Stimulated activated CD4-positive, alpha-beta T cell treated with anti-CD3 and anti-CD28 coated beads, Interleukin-2, amount 100 ng/mL, for 48 hours (primary cell): ENCODE measurements around the gene TBL3.

Source experiments
- DNase-seq, 2 donors: peaks; one replicate each; pipeline ENCODE4 v3.0.0-alpha.2; 2020

TBL3 gene

DNA sequence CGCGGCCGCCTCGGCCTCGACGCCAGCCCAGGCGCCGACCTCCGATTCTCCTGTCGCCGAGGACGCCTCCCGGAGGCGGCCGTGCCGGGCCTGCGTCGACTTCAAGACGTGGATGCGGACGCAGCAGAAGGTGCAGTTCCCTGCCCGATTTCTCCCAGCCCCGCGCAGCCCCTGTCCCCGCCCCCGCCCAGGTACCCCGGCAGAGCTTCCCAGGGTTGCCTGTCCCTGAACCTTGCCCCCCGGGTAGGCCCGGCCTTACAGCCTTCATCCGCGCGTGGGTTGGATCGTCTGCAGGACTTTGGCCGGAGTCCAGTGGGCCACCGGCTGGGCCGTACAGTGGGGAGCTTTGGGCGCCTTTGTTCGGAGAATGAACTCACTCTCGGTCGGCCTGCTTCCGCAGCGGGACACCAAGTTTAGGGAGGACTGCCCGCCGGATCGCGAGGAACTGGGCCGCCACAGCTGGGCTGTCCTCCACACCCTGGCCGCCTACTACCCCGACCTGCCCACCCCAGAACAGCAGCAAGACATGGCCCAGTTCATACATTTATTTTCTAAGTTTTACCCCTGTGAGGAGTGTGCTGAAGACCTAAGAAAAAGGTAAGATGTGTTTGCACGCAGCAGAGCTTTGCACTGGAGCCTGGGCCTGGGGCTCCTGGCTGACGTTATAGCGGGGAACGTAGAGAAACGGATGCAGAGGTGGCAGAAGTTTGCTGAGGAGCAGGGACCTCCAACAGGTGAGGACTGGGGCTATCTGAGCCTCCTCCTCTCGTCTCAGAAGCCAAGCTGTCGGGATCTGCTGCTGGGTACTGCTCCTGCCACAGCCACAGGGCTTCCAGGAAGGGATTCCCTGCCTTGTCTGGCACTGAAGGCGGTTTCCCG, 12.7 kb downstream of the TBL3 start:
- no peak for DNase-seq

DNA sequence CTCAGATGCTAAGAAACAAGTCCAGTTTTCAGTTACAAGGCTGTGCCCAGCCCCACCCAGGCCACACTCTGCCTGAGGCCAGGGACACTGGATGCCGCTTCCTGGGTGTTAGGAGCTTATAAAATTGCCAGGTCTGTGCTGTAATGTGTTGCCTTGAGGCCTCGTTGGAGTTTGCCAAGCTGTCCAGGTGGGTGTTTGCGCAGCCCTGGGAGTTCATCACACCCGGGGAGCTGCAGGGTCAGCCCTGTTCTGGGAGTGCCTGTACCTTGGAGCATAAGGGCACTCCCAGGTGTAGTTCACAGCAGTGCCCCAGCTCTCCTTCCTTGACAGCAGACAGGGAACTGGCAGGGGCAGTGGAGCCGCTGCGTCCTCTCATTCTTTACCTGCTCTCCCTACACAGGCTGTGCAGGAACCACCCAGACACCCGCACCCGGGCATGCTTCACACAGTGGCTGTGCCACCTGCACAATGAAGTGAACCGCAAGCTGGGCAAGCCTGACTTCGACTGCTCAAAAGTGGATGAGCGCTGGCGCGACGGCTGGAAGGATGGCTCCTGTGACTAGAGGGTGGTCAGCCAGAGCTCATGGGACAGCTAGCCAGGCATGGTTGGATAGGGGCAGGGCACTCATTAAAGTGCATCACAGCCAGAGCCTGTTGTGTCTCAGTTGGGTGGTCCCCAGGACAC, 13.8 kb downstream of the TBL3 start:
- DNase-seq = no peak

DNA sequence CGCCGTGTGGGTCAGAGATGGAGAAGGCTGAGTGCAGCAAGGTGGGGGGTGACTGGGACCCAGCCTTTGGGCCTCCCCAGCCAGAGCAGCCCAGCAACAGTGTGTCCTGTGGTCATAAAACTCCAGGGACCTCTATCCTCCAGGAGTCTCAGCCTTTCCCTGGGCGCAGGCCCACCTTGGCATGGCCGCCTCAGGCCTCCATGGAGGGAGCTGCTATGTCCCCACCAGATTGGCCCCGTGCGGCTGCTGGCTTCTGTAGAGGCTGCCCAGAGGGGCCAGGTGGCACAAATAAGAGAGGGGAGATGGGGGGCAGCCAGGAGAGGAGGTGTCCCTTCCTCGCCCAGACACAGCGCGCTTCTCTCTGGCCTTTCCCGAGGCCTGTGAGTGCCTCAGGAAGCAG, 15.3 kb downstream of the TBL3 start:
- no peak for DNase-seq

DNA sequence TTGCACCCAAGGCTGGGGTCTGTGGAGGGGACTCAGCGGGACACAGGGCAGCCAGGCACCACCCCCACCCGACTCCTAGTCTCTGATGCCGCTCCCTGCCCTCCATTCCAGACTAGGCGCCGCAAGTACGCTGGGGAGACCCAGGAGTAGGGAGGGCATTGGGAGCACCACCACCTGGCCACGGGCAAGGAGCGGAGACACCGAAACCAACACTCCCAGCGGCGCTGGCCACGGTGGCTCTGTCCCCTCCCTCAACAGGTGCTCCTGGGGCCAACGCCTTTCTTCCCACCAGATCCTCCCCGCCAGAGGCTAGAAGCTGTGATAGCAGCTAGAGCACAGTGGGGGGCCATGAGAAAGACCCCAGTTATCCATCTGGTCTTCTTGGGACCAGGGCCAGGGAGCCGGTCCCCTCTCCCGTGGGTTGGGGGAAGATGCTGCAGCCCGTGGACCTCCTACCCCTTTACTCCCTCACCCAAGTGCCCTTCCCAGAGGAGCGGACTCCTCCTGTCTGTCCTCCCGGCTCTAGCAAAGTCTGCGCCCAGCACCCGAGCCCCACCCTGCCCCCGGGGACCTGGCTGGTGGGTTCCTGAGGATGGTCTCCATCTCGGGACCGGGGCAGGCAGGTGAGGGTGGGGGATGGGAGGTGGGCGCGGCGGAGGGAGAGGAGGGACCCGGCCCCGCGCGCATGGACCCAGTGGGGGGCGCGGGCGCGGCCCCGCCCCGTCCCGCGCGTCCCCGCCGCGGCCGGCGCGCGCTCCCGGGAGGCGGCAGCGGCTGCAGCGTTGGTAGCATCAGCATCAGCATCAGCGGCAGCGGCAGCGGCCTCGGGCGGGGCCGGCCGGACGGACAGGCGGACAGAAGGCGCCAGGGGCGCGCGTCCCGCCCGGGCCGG, 17.6 kb downstream of the TBL3 start, which contains the start of gene SYNGR3:
Gene SYNGR3 (plus strand): TSS at position 762 of the 892 bp plus-strand sequence. CDS start 133 bp downstream, outside the sequence.
- no peak for DNase-seq

DNA sequence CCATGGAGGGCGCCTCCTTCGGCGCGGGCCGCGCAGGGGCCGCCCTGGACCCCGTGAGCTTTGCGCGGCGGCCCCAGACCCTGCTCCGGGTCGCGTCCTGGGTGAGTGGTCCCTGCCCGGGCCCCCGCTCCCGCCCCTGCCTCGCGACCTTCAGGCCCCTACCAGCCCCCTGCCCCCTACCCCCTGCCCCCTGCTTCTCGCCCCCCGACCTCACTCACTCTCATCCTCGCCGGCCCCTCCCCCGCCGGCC, 18.2 kb downstream of the TBL3 start:
- no peak for DNase-seq

DNA sequence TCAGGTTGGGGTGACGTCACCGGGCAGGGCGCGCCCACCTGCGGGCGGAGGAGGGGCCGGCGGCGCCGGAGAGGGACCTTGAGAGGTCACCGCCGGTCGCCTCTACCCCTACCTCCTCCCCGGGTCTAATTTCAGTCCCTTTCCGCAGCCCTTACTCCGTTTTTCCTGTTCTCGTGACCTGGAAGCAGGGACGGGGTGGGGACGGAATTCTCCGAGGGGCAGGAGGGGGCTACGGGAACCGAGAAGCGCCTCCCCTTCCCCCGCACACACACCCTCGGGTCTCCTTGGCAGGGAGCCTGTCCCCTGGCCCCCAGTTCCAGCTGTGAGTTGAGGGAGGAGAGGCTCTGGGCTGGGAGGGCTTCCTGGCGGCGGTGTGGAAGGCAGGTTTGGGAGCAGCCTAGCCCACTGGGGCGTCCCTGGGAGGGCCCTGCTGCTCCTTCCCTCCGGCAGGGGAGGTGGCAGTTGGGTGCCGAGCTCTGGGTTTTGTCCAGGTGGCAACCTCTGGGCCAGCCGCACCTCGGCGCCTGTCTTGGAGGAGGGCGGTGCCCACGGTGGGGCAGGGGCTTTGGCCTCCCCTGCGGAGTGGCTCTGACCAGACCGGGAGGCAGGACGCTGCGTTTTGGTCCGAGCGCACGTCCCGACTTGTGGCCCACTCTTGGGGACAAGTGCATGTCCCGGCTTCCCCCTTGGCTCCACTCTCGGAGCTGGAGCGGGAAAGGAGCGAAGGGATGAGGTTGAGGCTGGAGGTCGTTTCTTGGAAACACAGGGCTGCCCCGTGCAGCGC, 18.7 kb downstream of the TBL3 start:
- no peak for DNase-seq

DNA sequence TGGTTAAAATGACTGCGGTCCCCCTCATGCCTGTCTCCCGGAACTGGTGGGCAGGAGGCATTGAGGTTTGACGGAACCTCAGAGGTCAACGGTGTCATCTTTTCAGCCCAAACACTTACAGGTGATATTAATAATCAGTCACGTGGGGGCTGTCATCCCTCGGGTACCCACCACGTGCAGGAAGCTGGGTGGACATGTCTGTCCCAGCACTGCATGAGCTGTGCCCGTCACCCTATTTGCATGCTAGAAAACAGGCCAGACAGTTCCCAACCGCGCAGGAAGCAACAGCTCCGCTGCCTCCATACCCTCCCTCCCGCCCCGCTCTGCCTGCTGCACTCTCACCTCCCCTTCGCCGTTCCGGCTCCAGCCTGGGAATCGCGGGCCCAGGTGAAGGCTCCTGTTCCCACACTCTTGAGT, 19.3 kb downstream of the TBL3 start:
- no peak for DNase-seq

DNA sequence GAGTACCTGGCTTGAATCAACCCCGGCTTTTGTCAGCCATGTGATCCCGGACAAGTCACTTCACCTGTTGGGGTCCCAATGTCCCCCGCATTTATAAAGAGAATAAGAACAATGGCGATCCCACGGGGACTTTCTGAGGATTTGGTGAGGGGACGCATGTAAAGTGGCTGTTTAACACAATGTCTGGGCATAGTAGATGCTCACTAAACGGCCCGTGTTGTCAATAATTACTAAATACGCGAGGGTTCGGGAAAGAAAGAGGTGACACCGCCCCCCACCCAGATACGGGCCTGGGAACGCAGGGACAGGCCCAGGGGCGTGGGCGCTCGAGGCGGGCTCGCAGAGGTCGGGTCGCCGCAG, 19.7 kb downstream of the TBL3 start:
- no peak for DNase-seq

DNA sequence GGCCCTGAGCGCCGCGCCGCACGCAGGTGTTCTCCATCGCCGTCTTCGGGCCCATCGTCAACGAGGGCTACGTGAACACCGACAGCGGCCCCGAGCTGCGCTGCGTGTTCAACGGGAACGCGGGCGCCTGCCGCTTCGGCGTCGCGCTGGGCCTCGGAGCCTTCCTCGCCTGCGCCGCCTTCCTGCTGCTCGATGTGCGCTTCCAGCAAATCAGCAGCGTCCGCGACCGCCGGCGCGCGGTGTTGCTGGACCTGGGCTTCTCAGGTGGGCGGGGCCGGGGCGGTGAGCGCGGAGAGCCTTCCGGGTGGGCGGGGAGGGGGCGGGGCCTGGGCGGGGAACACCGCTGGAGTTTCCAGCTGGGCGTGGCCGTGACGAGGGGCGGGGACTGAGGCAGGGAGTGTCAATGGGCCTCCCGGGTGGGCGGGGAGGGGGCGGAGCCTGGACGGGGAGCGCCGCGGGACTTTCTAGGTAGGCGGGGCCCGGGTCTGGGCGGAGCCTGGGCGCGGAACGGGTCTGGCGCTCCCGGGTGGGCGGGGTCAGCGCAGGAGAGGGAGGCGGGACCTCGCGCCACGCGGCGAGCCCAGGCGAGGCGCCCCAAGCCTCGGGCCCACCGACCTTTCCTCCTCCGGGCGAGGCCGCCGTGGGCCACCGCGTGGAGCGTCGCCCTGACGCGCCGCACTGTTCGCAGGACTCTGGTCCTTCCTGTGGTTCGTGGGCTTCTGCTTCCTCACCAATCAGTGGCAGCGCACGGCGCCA, 20.3 kb downstream of the TBL3 start:
- peak; percentile 94 to 98 for DNase-seq

DNA sequence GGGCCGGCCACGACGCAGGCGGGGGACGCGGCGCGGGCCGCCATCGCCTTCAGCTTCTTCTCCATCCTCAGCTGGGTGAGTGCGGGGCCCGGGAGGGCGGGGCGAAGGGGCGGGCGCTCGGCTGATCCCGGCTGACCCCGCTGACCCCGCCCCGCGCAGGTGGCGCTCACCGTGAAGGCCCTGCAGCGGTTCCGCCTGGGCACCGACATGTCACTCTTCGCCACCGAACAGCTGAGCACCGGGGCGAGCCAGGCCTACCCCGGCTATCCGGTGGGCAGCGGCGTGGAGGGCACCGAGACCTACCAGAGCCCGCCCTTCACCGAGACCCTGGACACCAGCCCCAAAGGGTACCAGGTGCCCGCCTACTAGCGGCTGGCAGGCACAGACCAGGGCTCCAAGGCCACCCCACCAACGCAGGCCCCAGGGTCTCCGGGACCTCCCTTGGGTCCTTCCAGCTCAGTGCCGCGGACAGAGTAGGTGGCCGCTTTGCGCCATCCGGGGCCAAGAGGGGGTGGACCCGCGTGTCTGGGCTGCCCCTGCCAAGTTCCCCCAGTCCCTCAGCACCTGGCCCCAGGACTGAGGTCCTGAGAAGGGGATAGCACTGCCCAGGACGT, 21.0 kb downstream of the TBL3 start:
- DNase-seq = no peak

DNA sequence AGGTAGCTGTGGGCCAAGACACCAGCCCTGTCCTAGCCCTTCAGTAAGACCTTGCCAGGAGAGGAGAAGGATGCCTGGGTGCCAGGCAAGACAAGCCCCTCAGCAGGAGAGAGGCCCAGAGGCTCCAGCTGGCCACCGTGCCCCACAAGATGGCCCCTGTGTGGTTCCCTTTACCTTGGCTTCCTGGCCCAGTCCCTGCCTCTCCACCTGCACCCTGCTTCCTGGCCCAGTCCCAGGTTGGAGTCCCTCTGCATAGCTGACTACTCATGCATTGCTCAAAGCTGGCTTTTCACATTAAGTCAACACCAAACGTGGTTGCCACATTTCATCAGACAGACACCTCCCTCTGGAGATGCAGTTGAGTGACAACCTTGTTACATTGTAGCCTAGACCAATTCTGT, 21.9 kb downstream of the TBL3 start:
- no peak for DNase-seq

DNA sequence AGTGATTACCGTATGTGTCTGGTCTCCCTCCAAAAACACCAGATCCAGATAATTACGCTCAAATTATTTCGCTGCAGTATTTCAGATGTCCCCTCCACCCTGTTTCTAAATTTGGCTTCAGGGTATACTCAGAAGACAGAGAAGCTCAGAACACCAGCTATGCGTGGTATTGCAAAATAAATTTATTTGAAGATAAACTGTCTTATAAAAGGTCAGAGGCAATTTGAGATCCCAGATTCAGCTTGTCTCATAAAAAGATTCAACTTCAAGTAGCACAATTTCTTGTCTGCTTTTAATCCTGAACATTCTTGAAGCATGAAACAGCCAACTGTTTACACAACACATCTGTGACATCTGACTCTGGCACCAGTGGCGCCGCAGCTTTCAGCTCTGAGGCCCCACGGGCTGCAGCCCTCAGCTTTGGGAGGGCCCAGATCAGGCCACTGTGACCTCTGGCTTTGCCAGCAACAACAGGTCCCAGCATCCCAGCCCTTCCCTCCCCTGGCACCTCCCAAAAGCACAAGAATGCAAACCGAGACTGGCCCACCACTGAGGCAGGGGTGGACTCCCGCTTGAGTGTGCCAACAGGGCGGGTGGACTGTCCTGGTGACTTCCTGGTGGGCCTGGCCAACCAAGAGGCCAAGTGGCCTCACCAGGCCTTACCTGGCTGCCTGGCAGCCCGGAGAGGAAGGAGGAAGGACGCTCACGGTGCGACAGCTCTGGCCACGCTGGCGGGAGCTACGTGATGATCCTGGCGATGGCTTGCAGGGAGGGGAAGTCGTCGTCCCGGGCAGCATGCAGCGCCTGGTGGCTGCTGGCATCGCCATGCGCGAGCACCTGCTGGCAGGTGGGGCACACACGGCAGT, 25.9 kb downstream of the TBL3 start:
- no peak for DNase-seq

DNA sequence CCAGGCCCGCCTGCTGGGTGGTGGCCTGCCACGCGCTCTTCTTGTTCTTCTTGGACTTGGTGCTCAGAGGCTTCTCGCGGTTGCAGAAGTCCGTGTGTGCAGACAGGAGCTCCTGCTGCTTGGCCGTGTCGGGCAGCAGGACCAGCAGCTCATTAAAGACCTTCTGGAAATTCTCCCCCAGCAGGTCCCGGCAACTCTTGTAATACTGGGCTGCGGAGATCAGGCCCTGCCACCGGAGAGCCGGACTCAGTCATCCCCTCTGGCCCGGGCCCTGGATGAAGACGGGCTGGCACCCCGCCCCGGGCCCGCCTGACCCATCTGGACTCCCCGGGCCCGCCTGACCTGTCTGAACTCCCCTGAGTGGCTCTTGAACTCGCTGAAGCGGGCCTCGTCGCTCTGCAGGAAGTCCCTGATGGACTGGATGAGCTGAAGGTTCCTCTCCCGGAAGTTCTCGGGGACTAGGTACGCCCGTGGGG, 26.5 kb downstream of the TBL3 start:
- no peak for DNase-seq

DNA sequence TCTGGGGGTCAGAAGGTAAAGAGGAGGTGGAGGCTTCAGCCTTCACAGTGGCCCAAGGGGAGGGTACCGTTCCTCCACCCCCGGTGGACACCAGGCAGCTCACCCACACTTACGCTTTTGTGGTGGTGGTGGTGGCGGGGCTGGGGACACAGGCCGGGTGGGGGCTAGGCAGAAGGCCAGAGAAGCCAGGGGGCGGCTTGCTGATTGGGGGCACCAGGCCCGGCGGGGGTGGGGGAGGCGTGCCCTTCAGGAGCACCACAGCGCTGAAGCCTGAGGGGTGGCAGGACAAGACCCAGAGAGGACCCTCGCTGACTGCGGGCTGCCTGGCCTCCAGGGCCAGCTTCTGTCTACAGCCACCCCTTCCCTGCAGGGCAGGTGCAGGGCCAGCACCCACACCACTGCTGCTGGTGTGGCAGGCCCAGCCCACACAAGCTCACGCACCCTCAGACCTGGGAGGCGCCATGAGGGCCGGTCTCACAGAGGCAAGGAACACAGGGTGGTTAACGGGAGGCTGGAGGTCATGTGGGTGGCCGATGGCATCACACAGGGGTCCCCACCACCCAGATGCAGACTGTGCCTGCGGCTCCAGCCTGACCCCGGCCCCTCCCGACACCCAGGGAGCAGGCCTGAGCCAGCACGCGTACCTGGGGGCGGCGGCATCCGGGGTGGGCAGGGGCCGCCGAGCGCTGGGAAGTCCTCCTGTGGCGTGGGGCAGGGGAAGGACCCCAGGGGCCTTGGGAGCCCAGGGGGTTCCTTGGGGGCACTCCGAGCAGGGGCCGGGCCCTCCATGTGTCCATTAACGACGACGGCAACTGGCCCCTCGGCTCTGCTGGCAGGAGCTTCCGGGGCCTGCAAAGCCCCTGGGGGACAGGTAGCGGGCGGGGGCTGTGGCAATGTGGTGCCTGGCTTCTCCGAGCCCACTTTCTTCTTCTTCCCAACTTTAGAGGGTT, 27.3 kb downstream of the TBL3 start:
- DNase-seq = no peak

DNA sequence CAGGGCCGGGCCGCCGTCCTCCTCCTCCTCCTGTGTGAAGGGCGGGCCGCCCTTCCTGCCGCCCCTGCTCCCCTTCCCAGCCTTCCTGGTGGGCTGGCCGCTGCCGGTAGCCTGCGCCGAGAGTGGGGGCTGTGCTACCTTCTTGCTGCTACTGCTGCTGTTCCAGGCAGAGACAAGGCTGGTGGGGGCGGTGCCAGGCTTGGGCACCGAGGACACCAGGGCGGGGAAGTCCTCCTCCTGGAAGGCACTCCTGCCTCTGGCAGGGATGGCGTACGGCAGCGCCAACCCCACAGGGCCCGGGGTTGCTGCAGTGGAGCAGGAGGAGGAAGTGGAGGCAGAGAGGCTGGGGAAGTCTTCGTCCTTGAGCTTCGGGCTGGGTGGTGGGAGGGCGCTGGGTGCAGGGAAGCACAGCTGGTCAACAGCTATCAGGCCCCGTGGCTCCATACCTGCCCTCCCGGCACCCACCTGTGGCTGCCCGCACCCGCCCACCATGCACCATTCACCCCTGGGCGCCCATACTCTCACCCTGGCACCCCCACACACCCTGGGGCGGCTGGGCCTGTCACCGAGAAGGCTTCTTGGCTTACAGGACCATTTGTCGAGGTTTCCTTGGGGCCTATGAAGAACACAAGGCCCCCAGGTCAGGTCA, 28.1 kb downstream of the TBL3 start:
- DNase-seq = no peak

DNA sequence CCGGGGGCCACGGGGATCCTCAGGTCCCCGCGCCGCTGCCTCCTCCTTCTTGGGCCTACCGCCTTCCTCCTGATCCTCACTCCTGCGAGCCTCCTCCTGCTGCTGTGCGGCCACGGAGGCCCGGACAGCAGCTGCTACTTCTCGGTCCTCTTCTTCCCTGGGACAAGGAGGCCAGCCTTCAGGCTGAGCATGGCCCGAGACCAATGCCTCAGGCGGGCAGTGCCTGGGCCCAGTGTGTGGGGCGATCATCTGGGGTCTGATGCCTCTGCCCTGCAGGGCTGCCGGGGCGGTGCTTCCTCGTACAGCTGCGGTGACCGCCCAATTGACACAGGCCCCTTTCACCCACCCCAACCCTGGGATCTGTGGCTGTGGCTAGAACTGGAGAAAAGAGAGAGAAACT, 29.2 kb downstream of the TBL3 start:
- no peak for DNase-seq

DNA sequence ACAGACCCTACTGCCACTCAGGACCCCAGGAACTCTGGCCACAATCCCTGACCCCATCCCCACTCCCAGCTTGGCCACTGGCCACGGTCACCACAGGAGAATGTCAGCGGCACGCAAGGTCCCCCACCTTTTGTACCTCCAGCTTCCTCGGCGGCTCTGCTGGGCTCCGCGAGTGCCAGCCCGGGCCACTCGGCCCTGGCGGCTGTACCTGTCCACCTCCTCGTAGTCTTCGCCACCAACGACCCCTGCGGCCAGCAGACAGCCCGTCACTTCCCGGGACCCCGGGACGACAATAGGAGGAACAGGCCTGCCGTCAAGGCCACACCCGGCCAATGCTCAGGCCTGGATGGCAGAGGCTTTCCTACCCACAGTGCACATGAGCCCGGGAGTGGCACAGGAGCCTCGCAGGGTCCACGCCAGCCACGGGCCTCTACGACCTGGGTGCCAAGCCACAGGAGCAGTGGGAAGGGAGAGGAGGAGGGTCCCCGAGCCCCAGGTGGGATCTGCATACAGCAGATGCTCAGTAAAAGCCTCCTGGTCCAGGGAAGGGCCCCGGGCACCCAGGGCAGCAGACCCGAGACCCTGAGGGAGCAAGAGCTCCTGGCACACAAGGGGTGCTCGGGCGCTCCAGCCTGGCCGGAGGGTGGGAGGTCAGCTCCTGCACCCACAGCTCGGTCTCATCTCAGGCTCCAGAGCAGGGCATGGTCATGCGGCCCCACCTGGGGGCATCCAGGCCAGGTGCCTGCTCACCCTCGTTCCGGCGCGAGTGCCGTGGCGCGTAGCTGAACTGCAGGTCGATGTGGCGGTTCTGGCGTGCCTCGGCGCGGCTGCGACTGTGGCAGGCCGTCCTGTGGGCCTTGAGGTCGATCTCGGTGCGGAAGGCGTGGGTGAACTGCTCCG, 29.9 kb downstream of the TBL3 start:
- no peak for DNase-seq
